CD1c-positive myeloid dendritic cell (primary cell): ENCODE results near the gene TBC1D9.

Source experiments
- DNase-seq: peaks from one replicate; pipeline ENCODE4 v3.0.0-alpha.2; 2016; ENCODE audit errors: extremely low spot score

TBC1D9 gene

GRCh38 chr4:140724760-140725159 is 31.4 kb downstream of the TBC1D9 start:
- no peak for DNase-seq

GRCh38 chr4:140720387-140721304 is 35.5 kb downstream of the TBC1D9 start:
- DNase-seq, result peak; percentile 33

DNA sequence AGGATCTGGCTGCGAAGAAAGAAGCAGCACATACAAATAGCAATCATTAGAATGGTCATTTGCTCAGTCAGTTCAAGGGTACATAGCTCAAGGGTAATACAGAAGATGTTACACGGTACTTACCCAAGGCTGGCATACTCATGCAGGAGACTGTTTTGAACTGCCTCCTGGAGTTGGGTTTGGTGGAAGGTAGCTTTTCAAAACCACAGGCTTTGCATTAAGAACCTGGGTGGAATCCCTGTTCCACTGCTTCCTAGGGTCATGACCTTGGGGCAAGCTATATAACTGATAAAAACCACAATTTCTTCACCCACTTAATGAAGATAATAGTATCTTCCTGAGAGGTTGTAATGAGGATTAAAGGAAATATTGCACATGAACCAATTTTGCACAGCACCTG is 36.5 kb downstream of the TBC1D9 start:
- DNase-seq, result no peak

DNA sequence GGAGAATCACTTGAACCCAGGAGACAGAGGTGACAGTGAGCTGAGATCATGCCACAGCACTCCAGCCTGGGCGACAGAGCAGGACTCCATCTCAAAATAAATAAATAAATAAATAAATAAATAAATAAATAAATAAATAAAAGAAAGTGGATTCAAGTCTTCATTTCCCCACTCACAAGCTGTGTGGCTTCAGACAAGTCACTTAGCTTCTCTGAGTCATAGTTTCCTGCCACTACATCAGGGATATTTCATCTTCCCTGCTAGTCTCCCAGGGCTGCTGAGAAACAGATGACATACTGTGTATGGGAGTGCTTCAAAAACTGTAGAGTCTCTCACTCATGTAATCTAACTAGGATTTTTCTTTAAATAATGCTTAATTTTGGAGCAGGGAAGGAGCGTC is 37.2 kb downstream of the TBC1D9 start:
- peak; percentile 47 for DNase-seq

GRCh38 chr4:140718241-140718952 is 37.8 kb downstream of the TBC1D9 start:
- peak; percentile 53 for DNase-seq

DNA sequence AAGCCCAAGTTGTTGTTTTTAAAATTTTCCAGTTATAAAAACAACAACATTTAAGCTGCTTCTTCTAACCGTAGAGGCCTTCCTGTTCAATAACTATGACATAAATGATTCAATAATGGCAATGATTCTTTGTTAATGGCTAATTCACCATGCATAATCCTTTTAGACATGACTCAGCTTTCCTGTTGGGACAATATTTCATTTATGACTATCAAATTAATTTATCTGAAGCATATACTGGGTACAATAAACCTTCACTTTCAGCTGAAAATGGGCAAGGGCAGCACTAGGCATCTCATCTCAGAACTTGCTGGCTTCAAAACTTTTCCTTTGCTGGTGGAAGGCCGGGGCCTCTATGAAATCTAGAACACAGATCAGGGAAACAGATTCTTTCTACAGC is 38.9 kb downstream of the TBC1D9 start:
- no peak for DNase-seq

GRCh38 chr4:140715119-140715518 is 41.1 kb downstream of the TBC1D9 start:
- no peak for DNase-seq

DNA sequence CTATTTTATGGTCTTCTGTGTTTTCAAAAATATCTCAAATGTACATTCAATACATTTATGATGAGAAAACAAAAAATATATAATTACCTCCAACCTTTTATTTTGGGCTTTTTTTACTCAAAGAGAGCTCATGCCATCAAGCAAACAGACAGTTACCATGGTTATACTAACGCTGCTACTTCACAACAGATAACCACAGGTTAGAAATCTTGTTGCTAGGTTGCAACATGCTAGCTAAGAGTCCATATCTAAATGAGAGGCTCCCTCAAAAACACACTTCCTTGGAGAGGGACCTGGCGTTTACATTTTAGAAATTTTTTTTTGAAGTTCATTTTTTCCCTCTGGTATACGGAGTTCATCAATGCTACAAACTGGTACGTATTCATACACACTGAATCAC is 44.3 kb downstream of the TBC1D9 start:
- DNase-seq, result no peak

DNA sequence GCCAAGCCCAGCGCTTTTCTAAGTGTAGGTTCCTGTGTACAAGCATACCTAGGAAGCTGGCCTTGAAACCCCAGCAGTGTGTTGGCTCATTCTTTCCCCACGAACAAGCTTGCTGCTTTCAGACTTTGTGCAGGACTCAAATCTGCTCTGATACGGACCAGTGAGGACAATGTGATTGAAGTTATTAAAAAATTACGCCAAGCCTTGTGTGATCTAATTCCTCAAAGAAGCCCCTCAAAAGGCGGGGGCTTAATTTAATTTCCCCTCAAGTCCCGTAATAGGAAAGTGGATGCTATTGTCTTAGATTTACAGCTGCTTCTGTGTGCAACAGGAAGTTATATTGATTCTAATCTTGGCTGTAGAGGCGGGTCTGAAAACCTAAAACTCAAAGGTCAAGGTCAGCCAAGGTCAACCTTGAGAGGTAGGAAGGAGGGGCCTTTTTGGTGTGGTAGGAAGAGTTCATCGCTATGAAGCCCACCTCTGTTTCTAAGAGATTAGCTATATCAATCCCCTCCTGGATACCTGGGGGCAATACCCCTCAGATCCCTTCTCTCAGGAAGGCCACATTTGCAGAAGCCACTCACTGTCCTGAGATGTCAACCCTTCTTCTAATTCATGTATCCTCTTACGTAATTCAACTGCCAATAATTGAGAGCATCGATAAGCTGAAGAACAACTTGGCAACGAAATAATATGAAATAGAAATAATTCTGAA is 45.1 kb downstream of the TBC1D9 start:
- no peak for DNase-seq

GRCh38 chr4:140707325-140707724 is 48.9 kb downstream of the TBC1D9 start:
- DNase-seq, result no peak

DNA sequence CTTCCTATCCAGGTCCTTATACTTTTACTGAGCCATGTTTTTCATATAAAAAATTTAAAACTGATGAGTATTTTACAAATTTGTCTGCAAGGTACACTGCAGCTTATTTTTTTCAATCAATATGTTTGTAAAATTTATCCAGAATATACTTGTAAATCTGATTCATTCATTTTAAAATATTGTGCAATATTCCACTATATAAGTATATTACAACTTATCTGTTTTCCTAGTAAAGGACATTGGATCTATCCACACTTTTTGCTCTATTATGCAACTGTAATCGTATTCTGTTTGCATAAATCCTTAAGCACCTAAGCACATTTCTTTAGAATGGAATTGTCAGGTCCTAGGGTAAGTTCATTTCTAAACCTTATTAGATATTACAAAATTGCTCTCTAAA is 49.5 kb downstream of the TBC1D9 start:
- DNase-seq, result no peak

- no peak for DNase-seq
These were observed 49.9 kb downstream of the TBC1D9 start for GRCh38 chr4:140706276-140706625.

GRCh38 chr4:140705625-140706275 is 50.4 kb downstream of the TBC1D9 start:
- DNase-seq, result no peak

GRCh38 chr4:140704964-140705363 is 51.2 kb downstream of the TBC1D9 start:
- no peak for DNase-seq

DNA sequence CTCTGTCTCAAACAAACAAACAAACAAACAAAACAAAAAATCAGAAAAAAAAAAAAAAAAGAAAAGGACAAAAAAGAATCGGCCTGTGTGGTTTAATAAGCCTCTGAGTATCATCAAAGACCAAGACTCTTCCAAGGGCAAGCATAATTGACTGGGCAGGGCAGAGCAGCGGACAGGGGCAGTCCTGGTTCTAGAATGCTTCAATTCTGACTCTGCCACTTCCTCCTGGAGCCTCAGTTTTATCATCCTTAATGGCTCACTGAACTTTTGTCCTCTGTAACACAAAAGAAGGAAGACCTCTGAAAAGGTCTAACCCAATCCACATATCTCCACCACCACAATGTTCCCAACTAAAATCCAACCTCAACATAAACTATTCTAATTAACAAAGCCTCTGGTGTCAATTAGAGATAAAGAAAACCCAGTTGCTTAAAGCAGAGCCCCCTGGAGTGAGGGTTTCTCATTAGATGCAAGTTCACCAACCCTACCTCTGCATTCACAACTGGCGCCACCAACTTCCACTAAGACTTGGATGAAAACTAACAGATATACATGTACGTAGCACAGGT is 51.7 kb downstream of the TBC1D9 start:
- no peak for DNase-seq

GRCh38 chr4:140703463-140703862 is 52.7 kb downstream of the TBC1D9 start:
- no peak for DNase-seq

GRCh38 chr4:140702096-140702757 is 54.0 kb downstream of the TBC1D9 start:
- DNase-seq, result no peak

DNA sequence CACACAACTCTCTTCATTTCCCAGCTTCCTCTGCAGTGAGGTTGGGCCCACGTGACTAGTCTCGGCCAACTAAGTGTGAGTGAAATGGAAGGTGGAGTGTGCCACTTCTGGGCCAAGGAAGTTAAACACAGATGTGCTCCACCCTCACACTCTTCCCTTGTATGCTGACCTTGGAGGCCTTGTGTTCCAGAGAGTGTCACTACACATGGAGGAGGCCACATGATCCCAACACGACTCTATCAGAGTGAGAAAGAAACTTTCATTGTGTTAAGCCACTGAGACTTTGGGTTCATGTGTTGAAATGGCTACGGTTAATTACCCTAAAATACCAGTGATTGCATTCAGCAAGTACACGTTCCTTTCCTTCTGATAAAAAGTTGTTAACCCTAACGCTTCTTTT is 55.1 kb downstream of the TBC1D9 start:
- DNase-seq, result no peak

GRCh38 chr4:140697709-140698560 is 58.2 kb downstream of the TBC1D9 start:
- no peak for DNase-seq

DNA sequence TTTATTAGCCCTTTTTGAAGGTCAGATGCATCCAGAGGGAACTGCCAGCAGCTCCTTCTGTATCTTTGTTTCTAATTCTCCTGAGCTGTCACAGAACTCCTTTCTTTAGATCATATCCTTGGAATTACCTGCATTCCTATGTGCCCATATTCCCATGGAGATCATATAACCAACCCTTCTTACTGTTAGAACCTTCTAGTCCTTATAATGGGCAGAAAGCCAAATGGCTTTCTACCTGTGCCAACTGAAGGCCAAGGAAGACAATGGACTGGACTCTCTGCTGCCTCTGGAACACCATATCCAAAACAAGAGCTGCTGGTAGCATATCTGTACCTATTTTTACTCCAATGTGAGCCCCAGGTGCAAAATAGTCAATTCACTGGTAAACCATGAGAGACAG is 60.7 kb downstream of the TBC1D9 start:
- no peak for DNase-seq
